GM23338 (cell line): ENCODE measurements around the gene ZNF214. TPM values are rescaled to one million over a fixed set of nuclear protein-coding genes. Genes with fewer than 3 reads are reported as not detected.

Experiments
- ATAC-seq: fragments of 200-7000 bp; cut with Tn5 transposase; 3 replicates; pipeline ENCODE4 v1.9.1; 2020
- DNase-seq: peaks from one replicate; pipeline ENCODE4 v3.0.0-alpha.2; 2015; ENCODE audit warnings: low spot score
- H2AFZ ChIP-seq: fragments of 200-600 bp; sonication (generic); 2 replicates; pipeline ENCODE4 v1.8.0; 2016; ENCODE audit warnings: antibody characterized with exemption, mild to moderate bottlenecking, moderate library complexity
- H3F3A ChIP-seq: fragments of 200-600 bp; sonication (generic); replicated peaks from 2 replicates; pipeline ENCODE4 v1.8.0; 2017; ENCODE audit warnings: antibody characterized with exemption, mixed run types, low read depth
- H3K27ac ChIP-seq: fragments of 200-600 bp; sonication (generic); 2 replicates; pipeline ENCODE4 v1.6.1; 2016; ENCODE audit warnings: low read depth
- H3K27me3 ChIP-seq: fragments of 200-600 bp; sonication (generic); 2 replicates; pipeline ENCODE4 v1.8.0; 2016; ENCODE audit warnings: mild to moderate bottlenecking, mixed run types, moderate library complexity; ENCODE audit not compliant: insufficient read depth
- H3K36me3 ChIP-seq: fragments of 200-600 bp; sonication (generic); 2 replicates; pipeline ENCODE4 v1.8.0; 2016; ENCODE audit warnings: mild to moderate bottlenecking; ENCODE audit not compliant: insufficient read depth
- H3K4me1 ChIP-seq: fragments of 200-600 bp; sonication (generic); 2 replicates; pipeline ENCODE4 v1.8.0; 2016; ENCODE audit warnings: mild to moderate bottlenecking, moderate library complexity; ENCODE audit not compliant: insufficient read depth
- H3K4me2 ChIP-seq: fragments of 200-600 bp; sonication (generic); 2 replicates; pipeline ENCODE4 v1.7.1; 2017; ENCODE audit warnings: mixed run types
- H3K4me3 ChIP-seq: fragments of 200-600 bp; sonication (generic); 2 replicates; pipeline ENCODE4 v1.6.1; 2016; ENCODE audit warnings: mixed run types
- H3K79me2 ChIP-seq: fragments of 200-600 bp; sonication (generic); replicated peaks from 2 replicates; pipeline ENCODE4 v1.8.0; 2017; ENCODE audit warnings: mild to moderate bottlenecking; ENCODE audit not compliant: insufficient read depth
- H3K9me2 ChIP-seq: fragments of 200-600 bp; sonication (generic); 2 replicates; pipeline ENCODE4 v1.8.0; 2017; ENCODE audit not compliant: insufficient read depth
- H4K20me1 ChIP-seq: fragments of 200-600 bp; sonication (generic); replicated peaks from 2 replicates; pipeline ENCODE4 v1.8.0; 2017; ENCODE audit warnings: mild to moderate bottlenecking; ENCODE audit not compliant: insufficient read depth
- H3K27ac Mint-ChIP-seq: 2 replicates; pipeline ENCODE4 v1.8.0; 2020; ENCODE audit warnings: inconsistent platforms, mild to moderate bottlenecking, moderate library complexity, mixed read lengths
- H3K27me3 Mint-ChIP-seq: 3 replicates; pipeline ENCODE4 v1.8.0; 2022; ENCODE audit warnings: low read depth, mild to moderate bottlenecking, moderate library complexity, mixed read lengths, inconsistent platforms; ENCODE audit not compliant: insufficient read depth, poor library complexity
- H3K36me3 Mint-ChIP-seq: 3 replicates; pipeline ENCODE4 v1.8.0; 2021; ENCODE audit warnings: low read depth, mild to moderate bottlenecking, inconsistent platforms, moderate library complexity, mixed read lengths
- H3K4me1 Mint-ChIP-seq: 3 replicates; pipeline ENCODE4 v1.8.0; 2020; ENCODE audit warnings: mild to moderate bottlenecking, inconsistent platforms, mixed read lengths
- H3K4me3 Mint-ChIP-seq: 3 replicates; pipeline ENCODE4 v1.8.0; 2021; ENCODE audit warnings: moderate library complexity, mild to moderate bottlenecking, inconsistent platforms, mixed read lengths
- H3K9me3 Mint-ChIP-seq: 3 replicates; pipeline ENCODE4 v1.8.0; 2020; ENCODE audit warnings: moderate library complexity, mild to moderate bottlenecking, inconsistent platforms, mixed read lengths
- CREB1 ChIP-seq: fragments of 250-450 bp; sonication (Bioruptor Pico); IDR thresholded peaks from 2 replicates; pipeline ENCODE4 v1.5.0; 2020; ENCODE audit warnings: low read depth, mild to moderate bottlenecking, moderate library complexity
- EZH2 ChIP-seq: fragments of 200-600 bp; sonication (generic); IDR thresholded peaks from one replicate; pipeline ENCODE4 v1.8.0; 2017; ENCODE audit warnings: antibody characterized with exemption, mild to moderate bottlenecking, low read depth; ENCODE audit not compliant: unreplicated experiment
- JUNB ChIP-seq: IDR thresholded peaks from one replicate; pipeline ENCODE4 v1.6.1; 2016; ENCODE audit warnings: antibody characterized with exemption; ENCODE audit not compliant: unreplicated experiment
- POLR2AphosphoS5 ChIP-seq: IDR thresholded peaks from 2 replicates; pipeline ENCODE4 v1.6.1; 2016; ENCODE audit warnings: antibody characterized with exemption, low read depth
- long read RNA-seq: library from polyadenylated mRNA; unstranded; transcript quantifications from one replicate; pipeline ENCODE4 v2.0.0, GENCODE V29; 2020; ENCODE audit not compliant: unreplicated experiment
- polyA plus RNA-seq: library from polyadenylated mRNA; unstranded; fragments of >200 nt; fragmentation: Nextera tagmentation; extraction: Ambion mirVana; gene quantifications from 2 replicates; pipeline ENCODE4 v1.2.1, GENCODE V29; 2016
- total RNA-seq: library from RNA; depleted of rRNA; stranded (reverse); fragments of >200 nt; shearing (Covaris generic); gene quantifications from 2 replicates; pipeline ENCODE4 v1.2.3, GENCODE V29; 2014; rRNA removed
- TF ChIP-seq, protein P1 (sequence below): IDR thresholded peaks from 2 replicates; pipeline ENCODE4 v1.6.1; 2016; ENCODE audit warnings: antibody characterized with exemption
- TF ChIP-seq, protein P2 (sequence below): fragments of 250-450 bp; sonication (Bioruptor Pico); IDR thresholded peaks from 2 replicates; pipeline ENCODE4 v1.5.0; 2020; ENCODE audit warnings: mild to moderate bottlenecking, moderate library complexity
- TF ChIP-seq, protein P3 (sequence below): IDR thresholded peaks from one replicate; pipeline ENCODE4 v1.6.1; 2018; ENCODE audit warnings: antibody characterized with exemption; ENCODE audit not compliant: unreplicated experiment

ZNF214 gene
- total RNA-seq (4.3 and 6.1 TPM in 2 replicates), polyA plus RNA-seq (2.2 and 2.4 TPM in 2 replicates)
- long read RNA-seq, partial matches to known transcripts = 0 of 2 reads
- long read RNA-seq, other reads (novel, unspliced or antisense) = 1 of 2 reads

DNA sequence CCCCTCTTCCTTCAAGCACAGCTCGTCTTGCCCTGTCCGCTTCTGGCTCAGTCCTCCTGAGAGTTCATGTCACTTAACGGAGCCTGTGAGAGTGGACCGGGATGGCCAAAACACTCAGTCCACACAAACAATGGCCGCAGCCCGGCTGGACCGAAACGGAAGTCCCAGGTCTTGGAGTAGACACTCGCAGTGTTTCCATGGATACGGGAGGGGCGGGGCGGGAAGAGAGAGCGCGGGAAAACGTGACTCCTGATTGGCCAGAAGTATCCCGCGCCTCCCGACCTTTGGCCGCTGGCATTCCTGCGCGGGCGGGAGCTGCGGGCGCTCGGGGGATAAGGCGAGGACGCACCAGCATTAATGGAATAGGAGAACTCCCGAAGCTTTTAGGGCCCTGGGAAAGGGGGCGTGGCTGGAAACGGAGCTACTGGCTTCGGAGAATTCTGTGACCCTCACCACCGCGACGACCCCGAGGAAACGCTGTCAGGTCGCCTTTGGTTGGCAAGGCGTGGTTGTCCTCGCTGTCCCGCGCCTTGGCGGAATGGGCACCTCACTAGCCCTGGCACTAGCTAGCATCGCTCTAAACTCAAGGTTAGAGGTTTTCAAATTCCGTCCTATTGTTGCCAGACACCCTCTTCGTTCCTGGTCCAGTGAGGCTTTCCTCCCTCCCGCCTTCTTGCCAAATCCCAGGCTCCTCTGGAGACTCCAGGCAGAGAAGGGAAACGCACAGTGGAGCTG is at the start of gene ZNF214, which contains the start of gene NLRP14:
TSS of gene ZNF214 (minus strand) at position 164 of the 735 bp plus-strand sequence. CDS start 17,511 bp downstream, outside the sequence.
TSS of gene NLRP14 (plus strand) at position 297 of the 735 bp plus-strand sequence. CDS start 18,108 bp downstream, outside the sequence.
- Mint-ChIP-seq H3K27ac (peak within 1 kb of the TSS; percentile 93), H3K4me3 (peak within 1 kb of the TSS; percentile 93), H3K36me3 (no peaks in the 10 kb centered on the region), H3K4me1 (peaks cover 10% of the 10 kb centered on the region; the same call in 1 of the 3 replicates), H3K9me3 (no peaks in the 10 kb centered on the region; the same call in 2 of the 3 replicates), H3K27me3 (peaks cover 11% of the 10 kb centered on the region)
- Histone ChIP-seq H3F3A (no peaks in the 10 kb centered on the region), H3K79me2 (no peaks in the 10 kb centered on the region), H3K4me3 (peak within 1 kb of the TSS; percentile 98), H3K9me2 (no peaks in the 10 kb centered on the region), H3K4me2 (peak within 1 kb of the TSS; percentile 95), H3K27me3 (peaks cover 7% of the 10 kb centered on the region; the same call in 1 of the 2 replicates), H4K20me1 (no peaks in the 10 kb centered on the region), H3K27ac (no peak within 1 kb of the TSS), H3K4me1 (peaks cover 9% of the 10 kb centered on the region; the same call in 1 of the 2 replicates), H3K36me3 (no peaks in the 10 kb centered on the region), H2AFZ (peak within 1 kb of the TSS; percentile 100)
- peak; percentile 97 for ATAC-seq
- peak; percentile 98 for DNase-seq
- TF ChIP-seq CREB1 (CRISPR knock-in tag) (peak; percentile 36; the same call in 1 of the 2 replicates), JUNB (no peak), POLR2AphosphoS5 (peak; percentile 51)
- TF ChIP-seq, protein P1, sequence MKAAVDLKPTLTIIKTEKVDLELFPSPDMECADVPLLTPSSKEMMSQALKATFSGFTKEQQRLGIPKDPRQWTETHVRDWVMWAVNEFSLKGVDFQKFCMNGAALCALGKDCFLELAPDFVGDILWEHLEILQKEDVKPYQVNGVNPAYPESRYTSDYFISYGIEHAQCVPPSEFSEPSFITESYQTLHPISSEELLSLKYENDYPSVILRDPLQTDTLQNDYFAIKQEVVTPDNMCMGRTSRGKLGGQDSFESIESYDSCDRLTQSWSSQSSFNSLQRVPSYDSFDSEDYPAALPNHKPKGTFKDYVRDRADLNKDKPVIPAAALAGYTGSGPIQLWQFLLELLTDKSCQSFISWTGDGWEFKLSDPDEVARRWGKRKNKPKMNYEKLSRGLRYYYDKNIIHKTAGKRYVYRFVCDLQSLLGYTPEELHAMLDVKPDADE = peak; percentile 44; the same call in 1 of the 2 replicates

- H3K9me3 Mint-ChIP-seq = no peaks in the 10 kb centered on the region
Observed at GRCh38 chr11:7062534-7062933, 42.4 kb upstream of the ZNF214 start.

More at GRCh38 chr11:7062534-7062933, 42.4 kb upstream of the ZNF214 start:
- no peak for TF ChIP-seq EZH2
- TF ChIP-seq, protein P2, sequence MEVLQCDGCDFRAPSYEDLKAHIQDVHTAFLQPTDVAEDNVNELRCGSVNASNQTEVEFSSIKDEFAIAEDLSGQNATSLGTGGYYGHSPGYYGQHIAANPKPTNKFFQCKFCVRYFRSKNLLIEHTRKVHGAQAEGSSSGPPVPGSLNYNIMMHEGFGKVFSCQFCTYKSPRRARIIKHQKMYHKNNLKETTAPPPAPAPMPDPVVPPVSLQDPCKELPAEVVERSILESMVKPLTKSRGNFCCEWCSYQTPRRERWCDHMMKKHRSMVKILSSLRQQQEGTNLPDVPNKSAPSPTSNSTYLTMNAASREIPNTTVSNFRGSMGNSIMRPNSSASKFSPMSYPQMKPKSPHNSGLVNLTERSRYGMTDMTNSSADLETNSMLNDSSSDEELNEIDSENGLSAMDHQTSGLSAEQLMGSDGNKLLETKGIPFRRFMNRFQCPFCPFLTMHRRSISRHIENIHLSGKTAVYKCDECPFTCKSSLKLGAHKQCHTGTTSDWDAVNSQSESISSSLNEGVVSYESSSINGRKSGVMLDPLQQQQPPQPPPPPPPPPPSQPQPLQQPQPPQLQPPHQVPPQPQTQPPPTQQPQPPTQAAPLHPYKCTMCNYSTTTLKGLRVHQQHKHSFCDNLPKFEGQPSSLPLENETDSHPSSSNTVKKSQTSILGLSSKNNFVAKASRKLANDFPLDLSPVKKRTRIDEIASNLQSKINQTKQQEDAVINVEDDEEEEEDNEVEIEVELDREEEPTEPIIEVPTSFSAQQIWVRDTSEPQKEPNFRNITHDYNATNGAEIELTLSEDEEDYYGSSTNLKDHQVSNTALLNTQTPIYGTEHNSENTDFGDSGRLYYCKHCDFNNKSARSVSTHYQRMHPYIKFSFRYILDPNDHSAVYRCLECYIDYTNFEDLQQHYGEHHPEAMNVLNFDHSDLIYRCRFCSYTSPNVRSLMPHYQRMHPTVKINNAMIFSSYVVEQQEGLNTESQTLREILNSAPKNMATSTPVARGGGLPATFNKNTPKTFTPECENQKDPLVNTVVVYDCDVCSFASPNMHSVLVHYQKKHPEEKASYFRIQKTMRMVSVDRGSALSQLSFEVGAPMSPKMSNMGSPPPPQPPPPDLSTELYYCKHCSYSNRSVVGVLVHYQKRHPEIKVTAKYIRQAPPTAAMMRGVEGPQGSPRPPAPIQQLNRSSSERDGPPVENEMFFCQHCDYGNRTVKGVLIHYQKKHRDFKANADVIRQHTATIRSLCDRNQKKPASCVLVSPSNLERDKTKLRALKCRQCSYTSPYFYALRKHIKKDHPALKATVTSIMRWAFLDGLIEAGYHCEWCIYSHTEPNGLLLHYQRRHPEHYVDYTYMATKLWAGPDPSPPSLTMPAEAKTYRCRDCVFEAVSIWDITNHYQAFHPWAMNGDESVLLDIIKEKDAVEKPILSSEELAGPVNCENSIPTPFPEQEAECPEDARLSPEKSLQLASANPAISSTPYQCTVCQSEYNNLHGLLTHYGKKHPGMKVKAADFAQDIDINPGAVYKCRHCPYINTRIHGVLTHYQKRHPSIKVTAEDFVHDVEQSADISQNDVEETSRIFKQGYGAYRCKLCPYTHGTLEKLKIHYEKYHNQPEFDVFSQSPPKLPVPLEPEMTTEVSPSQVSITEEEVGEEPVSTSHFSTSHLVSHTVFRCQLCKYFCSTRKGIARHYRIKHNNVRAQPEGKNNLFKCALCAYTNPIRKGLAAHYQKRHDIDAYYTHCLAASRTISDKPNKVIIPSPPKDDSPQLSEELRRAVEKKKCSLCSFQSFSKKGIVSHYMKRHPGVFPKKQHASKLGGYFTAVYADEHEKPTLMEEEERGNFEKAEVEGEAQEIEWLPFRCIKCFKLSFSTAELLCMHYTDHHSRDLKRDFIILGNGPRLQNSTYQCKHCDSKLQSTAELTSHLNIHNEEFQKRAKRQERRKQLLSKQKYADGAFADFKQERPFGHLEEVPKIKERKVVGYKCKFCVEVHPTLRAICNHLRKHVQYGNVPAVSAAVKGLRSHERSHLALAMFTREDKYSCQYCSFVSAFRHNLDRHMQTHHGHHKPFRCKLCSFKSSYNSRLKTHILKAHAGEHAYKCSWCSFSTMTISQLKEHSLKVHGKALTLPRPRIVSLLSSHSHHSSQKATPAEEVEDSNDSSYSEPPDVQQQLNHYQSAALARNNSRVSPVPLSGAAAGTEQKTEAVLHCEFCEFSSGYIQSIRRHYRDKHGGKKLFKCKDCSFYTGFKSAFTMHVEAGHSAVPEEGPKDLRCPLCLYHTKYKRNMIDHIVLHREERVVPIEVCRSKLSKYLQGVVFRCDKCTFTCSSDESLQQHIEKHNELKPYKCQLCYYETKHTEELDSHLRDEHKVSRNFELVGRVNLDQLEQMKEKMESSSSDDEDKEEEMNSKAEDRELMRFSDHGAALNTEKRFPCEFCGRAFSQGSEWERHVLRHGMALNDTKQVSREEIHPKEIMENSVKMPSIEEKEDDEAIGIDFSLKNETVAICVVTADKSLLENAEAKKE (CRISPR knock-in tag) = no peak
- TF ChIP-seq, protein P3, sequence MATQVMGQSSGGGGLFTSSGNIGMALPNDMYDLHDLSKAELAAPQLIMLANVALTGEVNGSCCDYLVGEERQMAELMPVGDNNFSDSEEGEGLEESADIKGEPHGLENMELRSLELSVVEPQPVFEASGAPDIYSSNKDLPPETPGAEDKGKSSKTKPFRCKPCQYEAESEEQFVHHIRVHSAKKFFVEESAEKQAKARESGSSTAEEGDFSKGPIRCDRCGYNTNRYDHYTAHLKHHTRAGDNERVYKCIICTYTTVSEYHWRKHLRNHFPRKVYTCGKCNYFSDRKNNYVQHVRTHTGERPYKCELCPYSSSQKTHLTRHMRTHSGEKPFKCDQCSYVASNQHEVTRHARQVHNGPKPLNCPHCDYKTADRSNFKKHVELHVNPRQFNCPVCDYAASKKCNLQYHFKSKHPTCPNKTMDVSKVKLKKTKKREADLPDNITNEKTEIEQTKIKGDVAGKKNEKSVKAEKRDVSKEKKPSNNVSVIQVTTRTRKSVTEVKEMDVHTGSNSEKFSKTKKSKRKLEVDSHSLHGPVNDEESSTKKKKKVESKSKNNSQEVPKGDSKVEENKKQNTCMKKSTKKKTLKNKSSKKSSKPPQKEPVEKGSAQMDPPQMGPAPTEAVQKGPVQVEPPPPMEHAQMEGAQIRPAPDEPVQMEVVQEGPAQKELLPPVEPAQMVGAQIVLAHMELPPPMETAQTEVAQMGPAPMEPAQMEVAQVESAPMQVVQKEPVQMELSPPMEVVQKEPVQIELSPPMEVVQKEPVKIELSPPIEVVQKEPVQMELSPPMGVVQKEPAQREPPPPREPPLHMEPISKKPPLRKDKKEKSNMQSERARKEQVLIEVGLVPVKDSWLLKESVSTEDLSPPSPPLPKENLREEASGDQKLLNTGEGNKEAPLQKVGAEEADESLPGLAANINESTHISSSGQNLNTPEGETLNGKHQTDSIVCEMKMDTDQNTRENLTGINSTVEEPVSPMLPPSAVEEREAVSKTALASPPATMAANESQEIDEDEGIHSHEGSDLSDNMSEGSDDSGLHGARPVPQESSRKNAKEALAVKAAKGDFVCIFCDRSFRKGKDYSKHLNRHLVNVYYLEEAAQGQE = peak; percentile 60
- Histone ChIP-seq H4K20me1 (no peaks in the 10 kb centered on the region), H3F3A (no peaks in the 10 kb centered on the region), H3K9me2 (no peaks in the 10 kb centered on the region), H3K4me2 (no peak overlapping the region; the same call in 1 of the 2 replicates), H3K4me3 (no peak overlapping the region), H3K4me1 (peaks cover 5% of the 10 kb centered on the region; the same call in 1 of the 2 replicates), H3K36me3 (no peaks in the 10 kb centered on the region), H3K27me3 (no peaks in the 10 kb centered on the region), H3K79me2 (no peaks in the 10 kb centered on the region), H3K27ac (no peak overlapping the region), H2AFZ (no peak overlapping the region)
- DNase-seq (no peak), ATAC-seq (no peak)
- no peaks in the 10 kb centered on the region for H3K27me3 Mint-ChIP-seq
- no peaks in the 10 kb centered on the region for H3K36me3 Mint-ChIP-seq
- H3K4me1 Mint-ChIP-seq = peaks cover 7% of the 10 kb centered on the region; the same call in 2 of the 3 replicates
- H3K27ac Mint-ChIP-seq = no peak overlapping the region
- H3K4me3 Mint-ChIP-seq = no peak overlapping the region
